Activated T-cell treated with anti-CD3 and anti-CD28 coated beads for 24 hours (primary cell): Measurements from ENCODE around the gene LPCAT3.

Source experiments
- DNase-seq: peaks from one replicate; pipeline ENCODE4 v3.0.0-alpha.2; 2020; ENCODE audit warnings: low read depth

Gene LPCAT3

DNA sequence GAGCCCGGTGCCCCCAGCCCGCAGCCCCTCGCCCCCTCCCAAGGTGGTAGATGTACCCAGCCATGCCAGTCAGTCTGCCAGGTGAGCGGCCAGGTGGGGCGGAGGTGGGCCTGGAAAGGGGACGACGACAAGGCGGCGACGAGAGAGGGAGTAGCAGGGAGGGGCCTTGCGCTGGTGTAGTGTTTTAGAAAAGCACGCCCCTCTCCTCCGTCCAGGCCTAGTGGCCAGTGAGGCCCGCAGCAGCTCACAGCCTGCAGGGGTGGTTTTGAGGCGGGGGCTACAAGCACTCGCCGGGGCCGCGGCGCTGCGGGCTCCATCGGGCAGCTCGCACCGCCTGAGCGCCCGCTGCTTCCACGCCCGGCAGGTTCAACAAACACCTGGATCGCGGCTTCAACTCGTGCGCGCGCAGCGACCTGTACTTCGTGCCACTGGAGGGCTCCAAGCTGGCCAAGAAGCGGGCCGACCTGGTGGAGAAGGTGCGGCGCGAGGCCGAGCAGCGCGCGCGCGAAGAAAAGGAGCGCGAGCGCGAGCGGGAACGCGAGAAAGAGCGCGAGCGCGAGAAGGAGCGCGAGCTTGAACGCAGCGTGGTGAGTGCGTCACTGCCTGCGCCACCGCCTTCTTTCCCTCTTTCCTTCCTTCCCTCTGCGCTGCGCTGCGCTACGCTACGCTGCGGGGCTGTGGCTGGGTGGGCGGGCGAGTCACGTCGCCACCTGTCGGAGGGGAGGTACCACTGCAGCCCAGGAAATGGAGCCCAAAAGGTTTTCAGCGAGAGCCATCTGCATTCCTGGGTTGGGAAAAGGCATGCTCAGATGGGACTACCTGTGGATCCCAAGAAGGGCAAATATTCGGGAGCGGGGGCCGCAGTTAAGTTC, 80.6 kb downstream of the LPCAT3 start:
- DNase-seq, result peak; percentile 90

DNA sequence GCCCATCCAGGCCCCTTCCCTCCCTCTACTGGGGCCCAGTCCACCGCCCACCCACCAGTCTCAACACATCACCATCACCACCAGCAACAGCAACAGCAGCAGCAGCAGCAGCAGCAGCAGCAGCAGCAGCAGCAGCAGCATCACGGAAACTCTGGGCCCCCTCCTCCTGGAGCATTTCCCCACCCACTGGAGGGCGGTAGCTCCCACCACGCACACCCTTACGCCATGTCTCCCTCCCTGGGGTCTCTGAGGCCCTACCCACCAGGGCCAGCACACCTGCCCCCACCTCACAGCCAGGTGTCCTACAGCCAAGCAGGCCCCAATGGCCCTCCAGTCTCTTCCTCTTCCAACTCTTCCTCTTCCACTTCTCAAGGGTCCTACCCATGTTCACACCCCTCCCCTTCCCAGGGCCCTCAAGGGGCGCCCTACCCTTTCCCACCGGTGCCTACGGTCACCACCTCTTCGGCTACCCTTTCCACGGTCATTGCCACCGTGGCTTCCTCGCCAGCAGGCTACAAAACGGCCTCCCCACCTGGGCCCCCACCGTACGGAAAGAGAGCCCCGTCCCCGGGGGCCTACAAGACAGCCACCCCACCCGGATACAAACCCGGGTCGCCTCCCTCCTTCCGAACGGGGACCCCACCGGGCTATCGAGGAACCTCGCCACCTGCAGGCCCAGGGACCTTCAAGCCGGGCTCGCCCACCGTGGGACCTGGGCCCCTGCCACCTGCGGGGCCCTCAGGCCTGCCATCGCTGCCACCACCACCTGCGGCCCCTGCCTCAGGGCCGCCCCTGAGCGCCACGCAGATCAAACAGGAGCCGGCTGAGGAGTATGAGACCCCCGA, 81.4 kb downstream of the LPCAT3 start:
- DNase-seq, result no peak

DNA sequence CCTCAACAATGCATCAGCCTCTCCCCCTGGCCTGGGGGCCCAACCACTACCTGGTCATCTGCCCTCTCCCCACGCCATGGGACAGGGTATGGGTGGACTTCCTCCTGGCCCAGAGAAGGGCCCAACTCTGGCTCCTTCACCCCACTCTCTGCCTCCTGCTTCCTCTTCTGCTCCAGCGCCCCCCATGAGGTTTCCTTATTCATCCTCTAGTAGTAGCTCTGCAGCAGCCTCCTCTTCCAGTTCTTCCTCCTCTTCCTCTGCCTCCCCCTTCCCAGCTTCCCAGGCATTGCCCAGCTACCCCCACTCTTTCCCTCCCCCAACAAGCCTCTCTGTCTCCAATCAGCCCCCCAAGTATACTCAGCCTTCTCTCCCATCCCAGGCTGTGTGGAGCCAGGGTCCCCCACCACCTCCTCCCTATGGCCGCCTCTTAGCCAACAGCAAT, 82.1 kb downstream of the LPCAT3 start:
- DNase-seq, result no peak

DNA sequence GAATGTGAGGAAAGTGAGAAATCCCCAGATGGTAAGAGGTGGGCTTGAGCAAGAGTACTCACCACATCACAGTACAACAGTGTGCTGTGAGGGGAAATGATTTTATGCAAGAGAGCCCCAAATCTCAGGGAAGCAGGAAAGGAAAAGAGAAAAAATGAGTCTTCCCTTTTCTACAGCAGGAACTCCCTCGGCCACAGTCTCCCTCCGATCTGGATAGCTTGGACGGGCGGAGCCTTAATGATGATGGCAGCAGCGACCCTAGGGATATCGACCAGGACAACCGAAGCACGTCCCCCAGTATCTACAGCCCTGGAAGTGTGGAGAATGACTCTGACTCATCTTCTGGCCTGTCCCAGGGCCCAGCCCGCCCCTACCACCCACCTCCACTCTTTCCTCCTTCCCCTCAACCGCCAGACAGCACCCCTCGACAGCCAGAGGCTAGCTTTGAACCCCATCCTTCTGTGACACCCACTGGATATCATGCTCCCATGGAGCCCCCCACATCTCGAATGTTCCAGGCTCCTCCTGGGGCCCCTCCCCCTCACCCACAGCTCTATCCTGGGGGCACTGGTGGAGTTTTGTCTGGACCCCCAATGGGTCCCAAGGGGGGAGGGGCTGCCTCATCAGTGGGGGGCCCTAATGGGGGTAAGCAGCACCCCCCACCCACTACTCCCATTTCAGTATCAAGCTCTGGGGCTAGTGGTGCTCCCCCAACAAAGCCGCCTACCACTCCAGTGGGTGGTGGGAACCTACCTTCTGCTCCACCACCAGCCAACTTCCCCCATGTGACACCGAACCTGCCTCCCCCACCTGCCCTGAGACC, 82.7 kb downstream of the LPCAT3 start:
- no peak for DNase-seq

DNA sequence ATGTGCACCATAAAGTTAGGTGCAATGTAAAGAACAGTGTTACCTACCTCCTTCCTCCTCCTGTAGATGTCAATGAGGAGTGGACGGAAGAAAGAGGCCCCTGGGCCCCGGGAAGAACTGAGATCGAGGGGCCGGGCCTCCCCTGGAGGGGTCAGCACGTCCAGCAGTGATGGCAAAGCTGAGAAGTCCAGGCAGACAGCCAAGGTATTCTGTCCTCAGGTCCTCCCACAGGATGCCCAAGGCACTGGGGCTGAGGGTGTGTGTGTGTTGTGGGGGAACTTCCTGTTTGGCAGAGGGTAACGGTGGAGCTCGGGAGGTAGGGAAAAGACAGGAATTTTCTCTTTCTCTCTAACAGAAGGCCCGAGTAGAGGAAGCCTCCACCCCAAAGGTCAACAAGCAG, 84.2 kb downstream of the LPCAT3 start:
- no peak for DNase-seq

DNA sequence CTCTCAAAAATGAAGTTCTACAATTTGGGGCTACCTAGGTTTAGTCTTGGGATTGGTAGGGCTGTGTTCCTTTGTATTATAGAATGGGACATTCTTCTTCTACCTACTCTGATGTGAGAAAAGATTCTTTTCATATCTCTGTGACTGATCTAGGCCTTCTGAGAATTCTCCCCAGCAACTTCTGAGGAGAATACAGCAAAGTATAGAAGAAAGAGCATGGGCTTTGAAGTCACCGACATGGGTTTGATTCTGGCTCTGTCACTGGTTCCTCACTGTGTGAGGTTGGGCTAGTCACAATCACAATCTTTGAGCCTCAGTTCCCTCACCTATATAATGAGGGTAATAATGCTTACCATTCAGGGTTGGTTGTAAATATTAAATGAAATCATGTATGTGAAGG, 85.5 kb downstream of the LPCAT3 start:
- no peak for DNase-seq

DNA sequence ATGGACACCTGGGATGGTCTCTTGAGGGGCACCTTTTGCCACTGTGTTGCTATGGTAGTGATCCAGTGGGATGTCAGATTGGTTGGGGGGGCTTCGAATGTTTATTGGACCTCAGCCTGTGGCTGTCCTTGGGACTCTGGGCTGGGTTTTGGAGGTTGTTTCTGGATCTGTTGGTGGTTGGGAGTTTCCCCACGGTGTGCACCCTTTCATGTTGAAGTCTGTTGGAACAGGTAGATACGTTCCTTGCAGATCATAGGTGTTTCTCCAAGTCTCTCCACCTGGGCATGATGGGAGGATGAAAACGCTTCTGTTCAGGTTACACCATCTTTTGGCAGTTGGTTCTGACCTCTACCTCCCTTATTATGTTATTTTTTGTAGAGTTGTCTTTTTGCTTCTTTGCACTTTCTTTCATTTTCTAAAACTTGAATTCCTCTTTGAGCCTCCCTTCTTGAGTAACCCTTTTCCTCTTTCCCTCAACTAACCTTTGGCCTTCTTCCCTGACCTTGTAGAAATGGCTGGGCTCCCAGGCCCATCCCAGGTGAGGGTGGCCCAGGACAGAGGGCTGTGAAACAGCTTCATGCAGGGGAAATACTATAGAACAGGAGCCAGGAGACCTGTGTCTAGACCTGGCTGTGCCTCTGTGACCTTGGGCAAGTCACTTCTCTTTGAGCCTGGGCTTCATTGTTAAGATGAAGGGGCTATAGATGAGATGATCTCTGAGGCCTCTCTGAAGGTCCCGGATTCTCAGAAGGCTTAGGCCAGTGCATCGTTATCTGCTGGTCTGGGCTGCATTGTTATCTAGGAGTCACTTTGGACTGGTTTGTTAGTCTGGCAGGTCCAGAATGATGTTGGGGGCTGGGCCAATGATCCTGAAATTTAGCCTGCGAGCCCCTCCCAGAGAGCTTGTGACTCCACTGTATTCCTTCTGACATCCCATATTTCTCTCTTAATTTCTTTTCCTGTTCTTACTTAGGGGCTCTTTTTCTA, 88.5 kb downstream of the LPCAT3 start:
- DNase-seq, result no peak

DNA sequence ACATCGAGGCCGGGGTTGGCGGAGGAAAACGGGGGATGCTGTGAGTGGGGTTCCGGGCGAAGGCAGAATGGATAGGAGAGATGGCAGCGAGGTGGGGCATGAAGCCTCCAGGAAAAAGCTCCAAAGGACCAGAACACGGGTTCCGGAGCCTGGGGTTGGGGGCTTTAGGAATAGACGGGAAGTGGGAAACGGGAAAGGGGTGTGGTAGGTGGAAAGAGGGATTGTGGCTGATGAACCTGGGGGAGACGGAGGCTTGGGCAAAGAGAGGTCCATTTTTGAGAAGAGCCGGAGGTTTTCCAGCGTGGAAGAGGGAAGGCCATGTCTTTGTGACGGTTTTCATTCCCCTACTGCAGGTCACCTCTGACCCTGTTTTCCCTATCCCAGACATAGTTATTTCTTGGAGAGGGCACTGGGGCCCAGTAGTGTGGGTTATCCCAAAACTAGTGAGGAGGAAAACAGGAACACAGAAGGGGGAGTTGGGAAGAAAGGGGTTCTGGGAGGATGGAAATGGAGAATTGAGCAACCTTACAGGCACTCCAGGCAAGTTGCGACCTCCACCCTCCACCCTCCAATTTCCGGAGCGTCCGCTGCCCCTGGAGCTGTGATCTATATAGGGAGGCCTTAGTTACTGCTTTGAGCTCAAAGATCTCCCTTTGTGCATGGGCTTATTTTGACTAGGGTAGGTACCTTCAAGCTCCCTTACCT, 89.4 kb downstream of the LPCAT3 start:
- no peak for DNase-seq

DNA sequence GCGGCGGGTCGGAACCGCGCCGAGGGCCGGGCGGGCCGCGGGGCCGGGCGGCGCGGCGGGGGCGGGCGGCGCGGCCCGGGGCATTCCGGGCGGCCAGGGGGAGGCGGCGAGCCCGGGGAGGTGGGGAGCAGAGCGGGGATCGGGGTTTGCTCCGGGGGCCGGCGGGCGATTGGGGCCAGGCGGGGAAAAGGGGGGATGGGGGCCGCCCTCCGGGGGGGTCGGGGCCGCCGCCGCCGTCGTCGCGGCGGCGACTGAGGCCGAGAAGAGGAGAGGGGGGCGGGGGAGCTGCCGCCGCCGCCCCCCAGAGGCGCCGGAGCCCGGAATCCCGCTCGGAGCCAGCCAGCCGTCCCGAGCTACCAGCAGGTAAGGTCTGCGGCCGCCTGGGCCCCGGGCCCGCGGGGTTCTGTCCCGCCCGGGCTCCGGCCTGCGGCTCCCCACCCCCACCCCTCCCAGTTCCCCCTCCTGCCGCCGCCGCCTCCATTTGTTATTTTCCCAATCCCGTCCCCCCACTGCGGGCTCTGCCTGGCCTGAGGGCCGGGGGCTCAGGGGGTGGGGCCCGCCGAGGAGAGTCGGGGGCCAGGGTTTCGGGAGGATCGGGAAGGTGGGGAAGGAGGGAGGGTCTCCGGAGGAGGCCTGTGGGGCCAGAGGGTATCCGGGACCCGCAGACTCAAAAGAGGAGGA, 90.1 kb downstream of the LPCAT3 start:
- no peak for DNase-seq

DNA sequence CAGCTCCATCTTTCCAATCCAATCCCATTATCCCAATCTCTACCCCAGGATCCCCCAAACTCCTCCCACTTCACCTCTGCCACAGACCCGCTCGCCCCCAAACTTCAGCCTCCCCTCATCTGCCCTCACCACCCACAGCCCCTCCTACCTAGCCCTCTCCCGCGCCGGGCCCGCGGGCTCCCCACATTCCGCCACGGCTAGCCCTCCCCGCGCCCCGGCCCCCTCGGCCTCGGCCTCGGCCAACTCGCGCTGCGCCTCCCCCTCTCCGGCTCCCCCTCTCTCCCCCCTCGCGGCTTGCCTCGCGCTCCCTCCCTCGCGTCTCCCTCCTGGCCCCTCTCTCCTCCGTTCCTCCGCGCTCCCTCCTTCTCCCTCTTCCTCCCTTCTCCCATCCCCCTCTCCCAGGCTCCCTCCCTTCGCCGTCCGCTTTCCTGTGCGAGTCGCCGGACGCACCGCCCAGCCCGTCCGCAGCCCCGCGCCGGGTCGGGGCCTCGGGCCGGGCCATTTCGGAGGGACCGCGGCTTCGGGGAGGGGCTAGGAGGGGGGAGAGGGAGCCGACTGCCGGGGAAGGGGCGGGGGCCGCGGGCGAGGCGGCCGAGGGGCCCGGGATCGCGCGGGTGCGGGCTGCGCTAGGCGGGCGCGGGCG, 90.8 kb downstream of the LPCAT3 start, which contains the start of gene ATN1:
ATN1 (plus strand) TSS at position 581 of the 643 bp plus-strand sequence. CDS start 6,043 bp downstream, outside the sequence.
- no peak for DNase-seq
